ENCODE data around the gene PTGDS. TPM values are rescaled to one million over a fixed set of nuclear protein-coding genes. Genes with fewer than 3 reads are reported as not detected.

The PTGDS gene
- polyA plus RNA-seq, 1 donor from 2014 or later, result 2.0 TPM

GRCh38 chr9:136952876-136953770 is 24.2 kb upstream of the PTGDS start:
- Histone ChIP-seq H3K27ac (ENCODE audit: low read length) (no peak overlapping the region), H3K79me2 (replicated peaks; ENCODE audit: insufficient read depth, low read length) (no peaks in the 10 kb centered on the region), H3K27me3 (ENCODE audit: insufficient read depth, low read depth, low read length) (no peaks in the 10 kb centered on the region), H2AFZ (ENCODE audit: low read depth, low read length) (no peak overlapping the region), H3K9ac (ENCODE audit: low read length) (no peak overlapping the region), H3K9me2 (ENCODE audit: insufficient read depth, low read length) (no peaks in the 10 kb centered on the region), H3K4me3 (ENCODE audit: low read length) (no peak overlapping the region), H3K9me3 (ENCODE audit: low read length) (no peaks in the 10 kb centered on the region), H4K20me1 (ENCODE audit: insufficient read depth) (no peaks in the 10 kb centered on the region), H3K4me2 (ENCODE audit: low read length) (no peak overlapping the region), H3F3A (ENCODE audit: insufficient read depth, low read length, poor library complexity, severe bottlenecking) (no peaks in the 10 kb centered on the region), H3K36me3 (ENCODE audit: insufficient read depth, low read length) (no peaks in the 10 kb centered on the region)
- TF ChIP-seq CTCF (IDR thresholded peaks at IDR 0.05; ENCODE audit: poor library complexity, severe bottlenecking), result no peak
- TF ChIP-seq EZH2 (IDR thresholded peaks at IDR 0.05; ENCODE audit: borderline replicate concordance, insufficient read depth, low read length, poor library complexity, severe bottlenecking), result no peak
- no peak for TF ChIP-seq EP300 (conservative IDR thresholded peaks at IDR 0.05; ENCODE audit: poor library complexity, severe bottlenecking)
- no peak for TF ChIP-seq RAD21 (conservative IDR thresholded peaks at IDR 0.05)
- no peak for TF ChIP-seq MXI1 (conservative IDR thresholded peaks at IDR 0.05; ENCODE audit: poor library complexity, severe bottlenecking)
- TF ChIP-seq POLR2AphosphoS5 (IDR thresholded peaks at IDR 0.05), result no peak
- TF ChIP-seq TAF1 (IDR thresholded peaks at IDR 0.05; ENCODE audit: low read depth), result no peak
- TF ChIP-seq SMC3 (conservative IDR thresholded peaks at IDR 0.05; ENCODE audit: poor library complexity), result no peak
- TF ChIP-seq, protein P1, sequence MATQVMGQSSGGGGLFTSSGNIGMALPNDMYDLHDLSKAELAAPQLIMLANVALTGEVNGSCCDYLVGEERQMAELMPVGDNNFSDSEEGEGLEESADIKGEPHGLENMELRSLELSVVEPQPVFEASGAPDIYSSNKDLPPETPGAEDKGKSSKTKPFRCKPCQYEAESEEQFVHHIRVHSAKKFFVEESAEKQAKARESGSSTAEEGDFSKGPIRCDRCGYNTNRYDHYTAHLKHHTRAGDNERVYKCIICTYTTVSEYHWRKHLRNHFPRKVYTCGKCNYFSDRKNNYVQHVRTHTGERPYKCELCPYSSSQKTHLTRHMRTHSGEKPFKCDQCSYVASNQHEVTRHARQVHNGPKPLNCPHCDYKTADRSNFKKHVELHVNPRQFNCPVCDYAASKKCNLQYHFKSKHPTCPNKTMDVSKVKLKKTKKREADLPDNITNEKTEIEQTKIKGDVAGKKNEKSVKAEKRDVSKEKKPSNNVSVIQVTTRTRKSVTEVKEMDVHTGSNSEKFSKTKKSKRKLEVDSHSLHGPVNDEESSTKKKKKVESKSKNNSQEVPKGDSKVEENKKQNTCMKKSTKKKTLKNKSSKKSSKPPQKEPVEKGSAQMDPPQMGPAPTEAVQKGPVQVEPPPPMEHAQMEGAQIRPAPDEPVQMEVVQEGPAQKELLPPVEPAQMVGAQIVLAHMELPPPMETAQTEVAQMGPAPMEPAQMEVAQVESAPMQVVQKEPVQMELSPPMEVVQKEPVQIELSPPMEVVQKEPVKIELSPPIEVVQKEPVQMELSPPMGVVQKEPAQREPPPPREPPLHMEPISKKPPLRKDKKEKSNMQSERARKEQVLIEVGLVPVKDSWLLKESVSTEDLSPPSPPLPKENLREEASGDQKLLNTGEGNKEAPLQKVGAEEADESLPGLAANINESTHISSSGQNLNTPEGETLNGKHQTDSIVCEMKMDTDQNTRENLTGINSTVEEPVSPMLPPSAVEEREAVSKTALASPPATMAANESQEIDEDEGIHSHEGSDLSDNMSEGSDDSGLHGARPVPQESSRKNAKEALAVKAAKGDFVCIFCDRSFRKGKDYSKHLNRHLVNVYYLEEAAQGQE (IDR thresholded peaks at IDR 0.05; ENCODE audit: borderline replicate concordance), result no peak

- Histone ChIP-seq H3K36me3 (ENCODE audit: insufficient read depth, low read length) (no peaks in the 10 kb centered on the region), H3K9me2 (ENCODE audit: insufficient read depth, low read length) (no peaks in the 10 kb centered on the region), H4K20me1 (ENCODE audit: insufficient read depth) (no peaks in the 10 kb centered on the region), H3K4me3 (ENCODE audit: low read length) (no peak overlapping the region), H3K4me2 (ENCODE audit: low read length) (no peak overlapping the region), H3K27me3 (ENCODE audit: insufficient read depth, low read depth, low read length) (no peaks in the 10 kb centered on the region), H2AFZ (ENCODE audit: low read depth, low read length) (no peak overlapping the region), H3K9me3 (ENCODE audit: low read length) (no peaks in the 10 kb centered on the region), H3K27ac (ENCODE audit: low read length) (no peak overlapping the region), H3K79me2 (replicated peaks; ENCODE audit: insufficient read depth, low read length) (no peaks in the 10 kb centered on the region), H3F3A (ENCODE audit: insufficient read depth, low read length, poor library complexity, severe bottlenecking) (no peaks in the 10 kb centered on the region), H3K9ac (ENCODE audit: low read length) (no peak overlapping the region)
- TF ChIP-seq EZH2 (IDR thresholded peaks at IDR 0.05; ENCODE audit: borderline replicate concordance, insufficient read depth, low read length, poor library complexity, severe bottlenecking) (no peak), POLR2AphosphoS5 (IDR thresholded peaks at IDR 0.05) (no peak), EP300 (conservative IDR thresholded peaks at IDR 0.05; ENCODE audit: poor library complexity, severe bottlenecking) (no peak), TAF1 (IDR thresholded peaks at IDR 0.05; ENCODE audit: low read depth) (no peak), MXI1 (conservative IDR thresholded peaks at IDR 0.05; ENCODE audit: poor library complexity, severe bottlenecking) (no peak), SMC3 (conservative IDR thresholded peaks at IDR 0.05; ENCODE audit: poor library complexity) (no peak), CTCF (IDR thresholded peaks at IDR 0.05; ENCODE audit: poor library complexity, severe bottlenecking) (no peak), RAD21 (conservative IDR thresholded peaks at IDR 0.05) (no peak)
- TF ChIP-seq, protein P1 (IDR thresholded peaks at IDR 0.05; ENCODE audit: borderline replicate concordance), result no peak
Measured at GRCh38 chr9:136953771-136954269, 23.5 kb upstream of the PTGDS start.

All from neural cell (in vitro differentiated cells).